Gastroesophageal sphincter (tissue), 4 donors: ENCODE results near the gene DIO3. TPM values are rescaled to one million over a fixed set of nuclear protein-coding genes. Genes with fewer than 3 reads are reported as not detected.

Source experiments
- ATAC-seq: fragments of 150-250 bp; one replicate; pipeline ENCODE4 v1.9.1; 2016; ENCODE audit warnings: mild to moderate bottlenecking, moderate library complexity
- H3K27ac ChIP-seq, 4 donors: fragments of 200-600 bp; sonication (generic) in 3 of 4; 1 replicate in 3 of 4; 2 replicates in 1 of 4; pipeline ENCODE4 v1.5.1; 2016 to 2019
- H3K27me3 ChIP-seq: fragments of 200-600 bp; sonication (generic); one replicate; pipeline ENCODE4 v1.5.1; 2019
- H3K36me3 ChIP-seq, 2 donors: fragments of 200-600 bp; sonication (generic); one replicate each; pipeline ENCODE4 v1.5.1; 2019; ENCODE audit warnings: control low read depth in 1 of 2
- H3K4me1 ChIP-seq, 3 donors: fragments of 200-600 bp; sonication (generic); 1 replicate in 2 of 3; 2 replicates in 1 of 3; pipeline ENCODE4 v1.5.1; 2016 to 2019; ENCODE audit warnings: control low read depth in 2 of 3
- H3K4me3 ChIP-seq, 2 donors: fragments of 200-600 bp; sonication (generic); one replicate each; pipeline ENCODE4 v1.5.1; 2019; ENCODE audit warnings: mild to moderate bottlenecking in 1 of 2, moderate library complexity in 1 of 2
- H3K9me3 ChIP-seq, 3 donors: fragments of 200-600 bp; sonication (generic); one replicate each; pipeline ENCODE4 v1.5.1; 2017 to 2019; ENCODE audit warnings: control low read depth in 2 of 3
- CTCF ChIP-seq, 4 experiments: fragments of 200-600 bp in 2 of 4; fragments of 450-650 bp in 2 of 4; sonication (generic) in 1 of 4; IDR thresholded peaks; one replicate each; pipeline ENCODE4 v1.5.1; 2017 to 2019; ENCODE audit warnings: antibody characterized with exemption in 4 of 4, mild to moderate bottlenecking in 2 of 4, moderate library complexity in 2 of 4
- EP300 ChIP-seq: sonication (generic); formaldehyde crosslinking; IDR thresholded peaks from one replicate; pipeline ENCODE4 v1.6.1; 2017; ENCODE audit warnings: antibody characterized with exemption, mild to moderate bottlenecking
- POLR2A ChIP-seq, 2 donors: fragments of 450-650 bp; IDR thresholded peaks; one replicate each; pipeline ENCODE4 v1.6.1; 2017; ENCODE audit warnings: antibody characterized with exemption in 2 of 2, mild to moderate bottlenecking in 2 of 2, moderate library complexity in 1 of 2
- POLR2AphosphoS5 ChIP-seq: sonication (generic); formaldehyde crosslinking; IDR thresholded peaks from one replicate; pipeline ENCODE4 v1.6.1; 2017; ENCODE audit warnings: antibody characterized with exemption
- WGBS, 2 donors: methylation state at CpG; one replicate each; pipeline ENCODE4 v1.1.5; 2018; ENCODE audit warnings: low coverage in 1 of 2; 5-methylcytosine and 5-hydroxymethylcytosine counted together
- total RNA-seq, 4 donors: library from RNA; depleted of rRNA; stranded (reverse); fragments of >200 nt; gene quantifications; one replicate each; pipeline ENCODE4 v1.1.0, GENCODE V29; 2016

Gene DIO3
- total RNA-seq, 4 donors from 2014 or later, result 0.52 to 2.6 (median 1.2) TPM

DNA sequence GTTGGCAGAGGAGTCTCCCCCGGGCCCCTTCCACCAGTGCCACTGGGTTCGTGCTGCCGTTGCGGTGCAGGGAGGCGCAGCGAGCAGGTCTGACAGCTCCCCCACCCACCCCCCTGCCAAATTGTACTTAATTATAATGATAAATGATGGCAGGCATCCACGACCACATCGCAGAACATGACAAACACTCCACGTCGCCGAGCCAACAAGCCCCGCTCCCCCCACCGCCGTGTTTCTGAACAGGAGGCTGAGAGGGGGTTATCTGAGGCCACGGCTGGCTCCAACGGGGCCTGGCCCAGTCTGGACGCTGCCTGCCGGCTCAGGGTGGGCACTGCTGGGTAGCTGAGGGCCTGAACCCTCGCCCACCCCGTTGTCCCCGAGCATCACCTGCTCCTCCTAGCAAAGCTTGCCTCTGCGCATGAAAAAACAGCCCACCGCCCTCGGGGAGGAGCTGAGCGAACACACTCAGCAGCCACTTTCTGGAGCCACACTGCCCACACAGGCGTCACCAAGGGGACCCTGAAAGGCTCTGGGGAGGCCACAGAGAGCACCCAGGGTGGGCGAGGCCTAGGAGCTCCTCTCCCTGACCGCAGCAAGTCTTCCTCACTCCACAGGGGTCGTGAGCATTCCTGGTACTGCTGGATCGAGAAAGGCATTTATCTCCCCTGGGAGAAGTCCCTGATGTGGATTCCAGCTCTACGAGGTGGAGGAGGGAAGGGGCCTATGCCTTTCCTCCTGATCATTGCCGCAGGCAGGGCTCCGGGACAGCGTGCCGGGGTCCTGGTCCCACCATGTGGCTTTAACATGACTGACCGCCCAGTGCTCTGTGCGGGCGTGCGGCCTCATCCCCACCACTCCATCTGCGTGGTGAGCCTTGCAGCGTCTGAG is 35.4 kb upstream of the DIO3 start:
- ATAC-seq, result no peak
- peaks cover 10% of the 10 kb centered on the region for H3K27me3 ChIP-seq
- no peak overlapping the region for H3K27ac ChIP-seq
- H3K4me1 ChIP-seq, result peaks cover 0 to 6% (median 0%) of the 10 kb centered on the region in 3 donors
- 50% methylated on average over 8 of the region's 41 CpGs; no CpG with 5 or more reads in 1 of the 2 donors for WGBS, 2 donors
- no peaks in the 10 kb centered on the region for H3K9me3 ChIP-seq
- TF ChIP-seq POLR2AphosphoS5, result no peak
- no peak for TF ChIP-seq POLR2A (IDR thresholded peaks at IDR 0.05)
- TF ChIP-seq CTCF (IDR thresholded peaks at IDR 0.05), result no peak
- no peak for TF ChIP-seq EP300
- no peaks in the 10 kb centered on the region for H3K36me3 ChIP-seq
- no peak overlapping the region for H3K4me3 ChIP-seq

GRCh38 chr14:101527987-101528386 is 33.3 kb upstream of the DIO3 start:
- no peak overlapping the region for H3K4me3 ChIP-seq
- 89% methylated on average over 7 of the region's 11 CpGs; no CpG with 5 or more reads in 1 of the 2 donors for WGBS, 2 donors
- H3K4me1 ChIP-seq, result no peaks in the 10 kb centered on the region
- no peak overlapping the region for H3K27ac ChIP-seq
- no peak for TF ChIP-seq EP300
- TF ChIP-seq CTCF (IDR thresholded peaks at IDR 0.05), result no peak
- no peak for TF ChIP-seq POLR2AphosphoS5
- H3K9me3 ChIP-seq, result no peaks in the 10 kb centered on the region
- ATAC-seq, result no peak
- no peaks in the 10 kb centered on the region for H3K36me3 ChIP-seq
- peaks cover 6% of the 10 kb centered on the region for H3K27me3 ChIP-seq

DNA sequence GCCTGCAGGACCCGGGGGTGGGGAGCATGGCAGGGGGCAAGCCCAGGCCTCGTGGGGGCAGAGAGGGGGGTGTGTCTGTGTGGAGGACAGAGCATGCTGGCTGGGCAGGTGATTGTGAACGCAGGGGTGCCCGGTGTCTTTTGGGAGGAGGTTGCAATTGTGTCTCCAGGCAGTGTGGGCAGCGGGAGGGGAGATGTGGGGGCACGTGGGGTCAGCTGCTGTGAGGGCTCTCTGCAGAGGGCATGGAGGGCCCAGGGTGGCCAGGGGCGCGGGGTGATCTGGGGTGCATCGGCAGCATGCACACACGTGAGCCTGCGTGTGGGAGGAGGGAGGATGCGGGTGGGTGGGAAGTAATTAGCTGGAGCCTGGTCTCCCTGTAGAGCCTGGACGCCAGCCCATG is 32.2 kb upstream of the DIO3 start:
- peaks cover 6% of the 10 kb centered on the region for H3K27me3 ChIP-seq
- no peak overlapping the region for H3K27ac ChIP-seq
- WGBS, 2 donors, result 73% methylated on average over 7 of the region's 13 CpGs; no CpG with 5 or more reads in 1 of the 2 donors
- H3K4me1 ChIP-seq, result no peaks in the 10 kb centered on the region
- no peak overlapping the region for H3K4me3 ChIP-seq
- no peak for ATAC-seq
- H3K9me3 ChIP-seq, result no peaks in the 10 kb centered on the region
- TF ChIP-seq CTCF (IDR thresholded peaks at IDR 0.05) (no peak), POLR2AphosphoS5 (no peak), EP300 (no peak), POLR2A (IDR thresholded peaks at IDR 0.05) (no peak)
- no peaks in the 10 kb centered on the region for H3K36me3 ChIP-seq

GRCh38 chr14:101534198-101534597 is 27.1 kb upstream of the DIO3 start:
- no peak for ATAC-seq
- H3K9me3 ChIP-seq, result no peaks in the 10 kb centered on the region
- 100% methylated on average over 2 of the region's 4 CpGs; no CpG with 5 or more reads in 1 of the 2 donors for WGBS, 2 donors
- peaks cover 25% of the 10 kb centered on the region for H3K27me3 ChIP-seq
- no peak overlapping the region for H3K27ac ChIP-seq
- no peaks in the 10 kb centered on the region for H3K36me3 ChIP-seq
- H3K4me3 ChIP-seq, result no peak overlapping the region
- no peaks in the 10 kb centered on the region for H3K4me1 ChIP-seq
- no peak for TF ChIP-seq POLR2AphosphoS5
- TF ChIP-seq POLR2A (IDR thresholded peaks at IDR 0.05), result no peak
- TF ChIP-seq CTCF (IDR thresholded peaks at IDR 0.05), result no peak
- no peak for TF ChIP-seq EP300

- Histone ChIP-seq H3K9me3 (no peaks in the 10 kb centered on the region), H3K4me3 (no peak overlapping the region), H3K27me3 (peaks cover 25% of the 10 kb centered on the region), H3K36me3 (no peaks in the 10 kb centered on the region), H3K4me1 (no peaks in the 10 kb centered on the region), H3K27ac (no peak overlapping the region)
- WGBS, 2 donors, result 79 to 100% methylated on average over 3 of the region's 9 CpGs
- TF ChIP-seq POLR2A (IDR thresholded peaks at IDR 0.05) (no peak), POLR2AphosphoS5 (no peak), EP300 (no peak), CTCF (IDR thresholded peaks at IDR 0.05) (no peak)
- ATAC-seq, result no peak
Observed at GRCh38 chr14:101535232-101535631, 26.1 kb upstream of the DIO3 start.
